ENCODE measurements around the gene DDX41.

Gene DDX41

DNA sequence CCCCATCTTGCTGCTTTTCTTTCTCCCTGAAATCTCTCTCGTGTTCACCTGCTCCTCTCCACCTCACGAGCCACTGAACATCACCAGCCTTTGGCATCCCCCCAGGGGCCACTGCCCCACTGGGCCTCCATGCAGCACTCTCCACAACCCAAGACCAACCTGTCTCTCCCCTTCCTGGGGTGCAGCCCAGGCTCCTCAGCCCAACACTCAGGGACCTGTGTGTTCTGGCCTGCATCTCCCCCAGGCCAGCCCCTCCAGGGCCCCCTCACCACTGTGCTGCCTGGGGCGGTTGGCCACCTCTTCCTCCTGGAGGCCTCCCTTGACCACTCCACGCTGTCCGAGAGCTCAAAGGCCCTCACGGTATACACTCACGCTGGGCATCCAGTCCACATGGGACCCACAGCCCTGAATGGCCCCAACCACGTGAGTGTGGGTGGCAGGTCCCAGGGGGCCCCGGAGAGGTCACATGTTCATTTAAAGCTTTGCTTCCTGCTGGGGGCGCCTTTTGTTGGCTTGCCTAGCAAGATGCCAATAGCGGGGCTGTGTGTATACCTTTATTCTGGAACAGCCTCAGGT is 6.7 kb downstream of the DDX41 start:
- no peak for DNase-seq (ENCODE audit: low read depth)
- no peak overlapping the region for H3K4me3 ChIP-seq (ENCODE audit: control insufficient read depth, low read depth, low read length)
- TF ChIP-seq, protein P1, sequence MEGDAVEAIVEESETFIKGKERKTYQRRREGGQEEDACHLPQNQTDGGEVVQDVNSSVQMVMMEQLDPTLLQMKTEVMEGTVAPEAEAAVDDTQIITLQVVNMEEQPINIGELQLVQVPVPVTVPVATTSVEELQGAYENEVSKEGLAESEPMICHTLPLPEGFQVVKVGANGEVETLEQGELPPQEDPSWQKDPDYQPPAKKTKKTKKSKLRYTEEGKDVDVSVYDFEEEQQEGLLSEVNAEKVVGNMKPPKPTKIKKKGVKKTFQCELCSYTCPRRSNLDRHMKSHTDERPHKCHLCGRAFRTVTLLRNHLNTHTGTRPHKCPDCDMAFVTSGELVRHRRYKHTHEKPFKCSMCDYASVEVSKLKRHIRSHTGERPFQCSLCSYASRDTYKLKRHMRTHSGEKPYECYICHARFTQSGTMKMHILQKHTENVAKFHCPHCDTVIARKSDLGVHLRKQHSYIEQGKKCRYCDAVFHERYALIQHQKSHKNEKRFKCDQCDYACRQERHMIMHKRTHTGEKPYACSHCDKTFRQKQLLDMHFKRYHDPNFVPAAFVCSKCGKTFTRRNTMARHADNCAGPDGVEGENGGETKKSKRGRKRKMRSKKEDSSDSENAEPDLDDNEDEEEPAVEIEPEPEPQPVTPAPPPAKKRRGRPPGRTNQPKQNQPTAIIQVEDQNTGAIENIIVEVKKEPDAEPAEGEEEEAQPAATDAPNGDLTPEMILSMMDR (conservative IDR thresholded peaks at IDR 0.05; ENCODE audit: control insufficient read depth, insufficient read depth, low read depth, low read length) = no peak

DNA sequence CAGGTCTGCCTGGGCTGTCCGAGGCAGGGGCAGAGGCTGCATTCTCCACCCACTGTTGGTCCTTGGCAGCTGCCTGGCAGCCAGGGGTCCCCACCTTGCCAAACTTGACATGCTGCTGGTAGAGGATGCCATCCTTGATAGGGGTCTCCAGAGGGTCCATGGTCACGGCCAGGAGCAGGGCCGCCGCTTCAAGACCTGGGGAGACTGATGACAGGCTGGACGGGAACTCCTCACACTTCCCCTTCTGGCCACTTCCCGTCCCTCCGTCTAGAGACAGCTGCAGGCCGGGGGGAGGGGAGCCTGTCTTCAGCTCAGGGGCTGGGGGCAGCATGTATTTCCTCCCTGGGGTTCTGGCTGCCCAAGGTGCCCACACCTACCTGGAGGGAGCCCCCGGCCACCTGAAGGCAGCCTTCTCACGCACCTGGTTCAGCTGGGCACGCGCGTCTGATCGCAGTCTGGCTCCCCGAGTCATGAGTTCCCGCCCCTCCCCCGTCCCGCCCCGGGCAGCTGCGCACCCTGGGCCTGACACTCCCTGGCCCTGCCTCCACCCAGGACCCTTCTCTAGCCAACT is 7.3 kb downstream of the DDX41 start, which contains the start of gene DOK3:
Gene DOK3, minus strand, starts transcription at position 446 of the 571 bp plus-strand sequence. Its CDS starts 286 bp downstream, at position 160.
- TF ChIP-seq, protein P1 (conservative IDR thresholded peaks at IDR 0.05; ENCODE audit: control insufficient read depth, insufficient read depth, low read depth, low read length) = no peak
- no peak for DNase-seq (ENCODE audit: low read depth)
- H3K4me3 ChIP-seq (ENCODE audit: control insufficient read depth, low read depth, low read length) = no peak within 1 kb of the TSS

DNA sequence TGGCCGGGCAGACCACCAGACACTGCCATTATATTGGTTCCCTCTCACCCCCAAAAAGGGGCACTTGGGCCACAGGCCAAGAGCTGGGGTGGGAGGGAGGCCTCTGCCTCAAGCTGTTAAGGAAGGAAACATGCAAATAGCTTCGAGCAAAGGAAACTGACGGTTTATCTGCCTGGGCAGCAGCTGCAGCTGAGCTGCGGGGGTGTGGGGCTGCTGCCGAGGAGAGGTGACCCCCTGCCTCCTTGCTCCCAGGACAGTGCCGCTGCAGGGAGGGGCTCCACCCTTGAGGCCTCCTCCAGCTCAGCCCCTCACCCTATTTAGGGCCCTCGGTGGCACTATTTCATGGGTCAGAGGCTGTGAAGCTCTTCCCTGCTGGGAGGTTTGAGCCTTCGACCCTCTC is 7.9 kb downstream of the DDX41 start:
- DNase-seq (ENCODE audit: low read depth) = no peak
- TF ChIP-seq, protein P1 (conservative IDR thresholded peaks at IDR 0.05; ENCODE audit: control insufficient read depth, insufficient read depth, low read depth, low read length) = no peak
- H3K4me3 ChIP-seq (ENCODE audit: control insufficient read depth, low read depth, low read length) = no peak overlapping the region

DNA sequence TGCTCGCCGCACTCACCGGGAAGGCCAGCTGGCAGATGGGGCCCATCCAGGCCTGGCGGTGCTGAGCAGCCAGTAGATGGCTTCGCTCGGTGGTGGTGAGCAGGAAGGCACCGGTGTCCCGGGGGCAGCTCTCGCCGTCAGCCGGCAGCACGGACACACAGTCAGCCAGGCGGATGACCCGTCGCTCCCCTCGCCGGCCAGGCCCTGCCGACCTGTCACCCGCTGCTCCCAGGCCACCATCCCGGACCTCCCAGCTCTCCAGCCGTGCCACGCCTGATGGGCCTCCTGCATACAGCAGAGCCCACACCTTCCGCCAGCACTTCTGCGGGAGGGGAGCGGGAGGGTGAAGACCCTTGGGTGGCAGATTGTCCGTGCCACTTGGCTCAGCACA is 8.5 kb downstream of the DDX41 start:
- H3K4me3 ChIP-seq (ENCODE audit: control insufficient read depth, low read depth, low read length) = no peak overlapping the region
- TF ChIP-seq, protein P1 (conservative IDR thresholded peaks at IDR 0.05; ENCODE audit: control insufficient read depth, insufficient read depth, low read depth, low read length) = no peak
- DNase-seq (ENCODE audit: low read depth) = no peak

DNA sequence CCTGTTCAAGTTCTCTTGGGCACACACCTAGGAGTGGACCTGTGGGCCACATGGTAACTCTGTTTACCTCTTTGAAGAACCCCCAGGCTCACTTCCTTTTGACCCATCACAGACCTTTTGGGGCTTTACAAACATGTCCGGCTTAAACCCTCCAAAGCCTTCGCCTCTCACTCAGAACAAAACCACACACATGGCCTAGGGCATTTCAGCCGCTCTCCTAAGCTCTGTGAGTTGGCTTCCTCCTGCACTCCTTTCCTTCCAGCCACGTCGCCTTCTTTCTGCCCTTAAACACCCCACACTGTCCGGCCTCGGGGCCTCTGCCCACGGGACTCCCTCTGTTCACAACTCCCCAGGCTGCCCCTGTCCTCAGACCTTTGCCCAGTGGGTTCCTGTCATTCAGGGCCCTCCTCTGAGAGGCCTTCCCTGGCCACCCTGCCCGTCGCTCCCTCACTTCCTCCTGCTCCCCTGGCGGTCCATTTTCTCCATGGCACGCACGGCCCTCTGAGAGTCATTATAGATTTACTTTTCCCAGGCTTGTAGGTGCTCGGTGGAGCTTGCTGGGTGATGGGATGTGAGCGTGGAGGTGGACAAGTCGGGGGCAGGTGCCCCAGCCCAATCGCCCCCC is 9.1 kb downstream of the DDX41 start:
- no peak for DNase-seq (ENCODE audit: low read depth)
- no peak overlapping the region for H3K4me3 ChIP-seq (ENCODE audit: control insufficient read depth, low read depth, low read length)
- TF ChIP-seq, protein P1 (conservative IDR thresholded peaks at IDR 0.05; ENCODE audit: control insufficient read depth, insufficient read depth, low read depth, low read length) = no peak

DNA sequence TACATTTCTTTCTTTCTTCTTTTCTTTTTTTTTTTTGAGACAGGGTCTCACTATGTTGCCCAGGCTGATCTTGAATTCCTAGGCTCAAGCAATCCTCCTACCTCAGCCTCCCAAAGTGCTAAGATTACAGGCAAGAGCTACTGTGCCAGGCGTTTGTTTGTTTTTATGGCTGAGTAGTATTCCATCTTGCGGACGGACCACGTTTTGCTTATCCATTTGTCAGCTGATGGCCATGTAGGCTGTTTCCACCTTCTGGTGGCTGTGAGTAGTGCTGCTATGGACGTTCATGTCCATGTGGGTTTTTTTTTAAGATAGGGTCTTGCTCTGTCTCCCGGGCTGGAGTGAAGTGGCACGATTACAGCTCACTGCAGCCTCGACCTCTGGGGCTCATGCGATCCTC is 9.6 kb downstream of the DDX41 start:
- TF ChIP-seq, protein P1 (conservative IDR thresholded peaks at IDR 0.05; ENCODE audit: control insufficient read depth, insufficient read depth, low read depth, low read length) = peak; percentile 27
- DNase-seq (ENCODE audit: low read depth) = peak; percentile 34
- no peak overlapping the region for H3K4me3 ChIP-seq (ENCODE audit: control insufficient read depth, low read depth, low read length)
